ENCODE measurements around the gene LRMDA.

GRCh38 chr10:76050291-76050625 lies 618.8 kb downstream of the LRMDA start:
- TF ChIP-seq CTCF (IDR thresholded peaks at IDR 0.05) (no peak), EZH2phosphoT487 (IDR thresholded peaks at IDR 0.05) (no peak)

Measured in neural progenitor cell (in vitro differentiated cells).